WTC11 (cell line): Measurements from ENCODE around the gene METRNL. TPM values are rescaled to one million over a fixed set of nuclear protein-coding genes. Genes with fewer than 3 reads are reported as not detected.

ENCODE experiments used
- ATAC-seq: fragments of 200-7000 bp; cut with Tn5 transposase; 2 replicates; pipeline ENCODE4 v1.10.0; 2021; ENCODE audit warnings: mild to moderate bottlenecking, moderate library complexity
- CTCF ChIA-PET: fragments of 300-600 bp; sonication (Branson Sonifier 250); formaldehyde crosslinking; loops from one replicate; lab custom pipeline; 2021; ENCODE audit warnings: antibody characterized with exemption; lab: Charles Lee
- POLR2A ChIA-PET: fragments of 350-600 bp; sonication (Branson Sonifier 250); formaldehyde crosslinking; loops from one replicate; lab custom pipeline; 2021; ENCODE audit warnings: antibody characterized with exemption; lab: Charles Lee
- DNase-seq: peaks from one replicate; pipeline ENCODE4 v3.0.0; 2021; ENCODE audit warnings: low spot score
- H3K27ac Mint-ChIP-seq: 2 replicates; pipeline ENCODE4 v1.8.0; 2021; ENCODE audit warnings: mixed read lengths
- H3K27me3 Mint-ChIP-seq: 2 replicates; pipeline ENCODE4 v1.8.0; 2021; ENCODE audit warnings: low read depth, mild to moderate bottlenecking, moderate library complexity, mixed read lengths
- H3K36me3 Mint-ChIP-seq: 2 replicates; pipeline ENCODE4 v1.8.0; 2021; ENCODE audit warnings: mixed read lengths
- H3K4me1 Mint-ChIP-seq: 2 replicates; pipeline ENCODE4 v1.8.0; 2022; ENCODE audit warnings: mixed read lengths
- H3K4me3 Mint-ChIP-seq: 2 replicates; pipeline ENCODE4 v1.8.0; 2021; ENCODE audit warnings: mild to moderate bottlenecking, moderate library complexity, mixed read lengths
- H3K9me3 Mint-ChIP-seq: 2 replicates; pipeline ENCODE4 v1.8.0; 2021; ENCODE audit warnings: mixed read lengths
- EMX1 ChIP-seq: fragments of 250-450 bp; sonication (Bioruptor Pico); IDR thresholded peaks from 2 replicates; pipeline ENCODE4 v1.8.0; 2021; ENCODE audit warnings: mild to moderate bottlenecking
- ETV6 ChIP-seq: sonication (generic); formaldehyde crosslinking; IDR thresholded peaks from 2 replicates; pipeline ENCODE4 v1.8.1; 2022; ENCODE audit warnings: mild to moderate bottlenecking, missing genetic modification reagents
- FOXP1 ChIP-seq: sonication (generic); formaldehyde crosslinking; IDR thresholded peaks from 2 replicates; pipeline ENCODE4 v1.8.0; 2022; ENCODE audit warnings: missing genetic modification reagents, mild to moderate bottlenecking, moderate library complexity, borderline replicate concordance
- GRHL2 ChIP-seq: fragments of 250-450 bp; sonication (Bioruptor Pico); IDR thresholded peaks from 2 replicates; pipeline ENCODE4 v1.8.0; 2022; ENCODE audit warnings: mild to moderate bottlenecking, moderate library complexity; ENCODE audit not compliant: insufficient replicate concordance, severe bottlenecking
- HMGA2 ChIP-seq: fragments of 250-450 bp; sonication (Bioruptor Pico); IDR thresholded peaks from 2 replicates; pipeline ENCODE4 v1.4.0; 2021; ENCODE audit warnings: mild to moderate bottlenecking, moderate library complexity
- MYBL2 ChIP-seq: sonication (generic); formaldehyde crosslinking; IDR thresholded peaks from 2 replicates; pipeline ENCODE4 v1.8.1; 2023; ENCODE audit warnings: mild to moderate bottlenecking, moderate library complexity, missing genetic modification reagents
- NR3C1 ChIP-seq: sonication (generic); formaldehyde crosslinking; conservative IDR thresholded peaks from 2 replicates; pipeline ENCODE4 v1.8.1; 2023; ENCODE audit warnings: low read depth, mild to moderate bottlenecking, missing genetic modification reagents
- TP53 ChIP-seq: sonication (generic); formaldehyde crosslinking; IDR thresholded peaks from 2 replicates; pipeline ENCODE4 v1.8.1; 2023; ENCODE audit warnings: mild to moderate bottlenecking, missing genetic modification reagents
- total RNA-seq: library from RNA; stranded (reverse); gene quantifications from 3 replicates; pipeline ENCODE4 v1.2.3, GENCODE V29; 2021
- TF ChIP-seq, protein P1 (sequence below): sonication (generic); formaldehyde crosslinking; IDR thresholded peaks from 2 replicates; pipeline ENCODE4 v1.8.0; 2022; ENCODE audit warnings: mild to moderate bottlenecking, missing genetic modification reagents
- TF ChIP-seq, protein P2 (sequence below): fragments of 200-600 bp; IDR thresholded peaks from 2 replicates; pipeline ENCODE4 v1.8.0; 2022; ENCODE audit warnings: antibody characterized with exemption
- TF ChIP-seq, protein P3 (sequence below): sonication (generic); formaldehyde crosslinking; IDR thresholded peaks from 2 replicates; pipeline ENCODE4 v1.8.1; 2022; ENCODE audit warnings: missing genetic modification reagents, borderline replicate concordance
- TF ChIP-seq, protein P4 (sequence below): sonication (generic); formaldehyde crosslinking; IDR thresholded peaks from 2 replicates; pipeline ENCODE4 v1.8.0; 2023; ENCODE audit warnings: mild to moderate bottlenecking, missing genetic modification reagents
- TF ChIP-seq, protein P5 (sequence below): sonication (generic); formaldehyde crosslinking; IDR thresholded peaks from 2 replicates; pipeline ENCODE4 v1.8.1; 2022; ENCODE audit warnings: mild to moderate bottlenecking, moderate library complexity, missing genetic modification reagents
- TF ChIP-seq, protein P6 (sequence below): sonication (generic); formaldehyde crosslinking; IDR thresholded peaks from 2 replicates; pipeline ENCODE4 v1.8.1; 2023; ENCODE audit warnings: mild to moderate bottlenecking, moderate library complexity, missing genetic modification reagents

The METRNL gene
- total RNA-seq, 1 experiment from 2014 or later: 27.7 TPM

DNA sequence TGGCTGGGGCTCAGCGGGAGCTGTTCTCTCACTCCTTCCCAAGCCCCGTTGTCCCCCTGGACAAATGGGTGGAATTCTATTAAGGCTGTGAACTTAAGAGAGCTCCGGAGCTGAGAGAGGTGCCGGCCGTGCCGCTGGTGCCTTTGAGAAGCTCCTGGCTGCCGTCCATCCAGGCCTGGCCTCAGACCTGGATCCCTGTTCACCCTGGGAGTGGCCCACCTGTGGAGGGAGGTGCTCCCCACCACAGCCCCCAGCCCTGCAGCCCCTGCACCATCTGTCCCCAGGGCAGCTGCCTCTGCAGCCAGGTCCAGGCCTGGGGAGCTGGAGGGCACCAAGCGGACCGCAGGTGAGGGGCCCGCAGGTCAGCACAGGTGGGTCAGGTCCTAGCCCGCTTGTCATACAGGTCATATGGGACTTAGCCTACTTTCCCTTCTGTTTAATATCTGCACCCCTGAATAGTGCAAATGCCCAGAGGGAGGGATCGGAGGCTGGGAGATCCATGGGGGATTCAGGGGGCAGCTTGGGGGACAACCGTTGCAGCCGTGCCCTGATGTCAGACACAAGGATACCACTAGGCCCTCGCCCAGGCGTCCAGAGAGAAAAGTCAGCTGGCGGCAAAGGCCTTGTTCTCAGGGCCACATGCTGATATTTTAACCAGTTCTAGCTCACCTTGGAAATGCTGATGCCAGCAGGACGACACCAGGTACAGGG, 15.2 kb upstream of the METRNL start:
- no peaks in the 10 kb centered on the region for H3K4me1 Mint-ChIP-seq
- ChIA-PET CTCF (no interaction called here), POLR2A (no interaction called here)
- H3K27ac Mint-ChIP-seq: no peak overlapping the region
- H3K36me3 Mint-ChIP-seq: no peaks in the 10 kb centered on the region
- DNase-seq: no peak
- H3K4me3 Mint-ChIP-seq: no peak overlapping the region
- no peaks in the 10 kb centered on the region for H3K9me3 Mint-ChIP-seq
- H3K27me3 Mint-ChIP-seq: no peaks in the 10 kb centered on the region
- no peak for ATAC-seq
- TF ChIP-seq, protein P1, sequence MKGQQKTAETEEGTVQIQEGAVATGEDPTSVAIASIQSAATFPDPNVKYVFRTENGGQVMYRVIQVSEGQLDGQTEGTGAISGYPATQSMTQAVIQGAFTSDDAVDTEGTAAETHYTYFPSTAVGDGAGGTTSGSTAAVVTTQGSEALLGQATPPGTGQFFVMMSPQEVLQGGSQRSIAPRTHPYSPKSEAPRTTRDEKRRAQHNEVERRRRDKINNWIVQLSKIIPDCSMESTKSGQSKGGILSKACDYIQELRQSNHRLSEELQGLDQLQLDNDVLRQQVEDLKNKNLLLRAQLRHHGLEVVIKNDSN: no peak
- TF ChIP-seq, protein P2, sequence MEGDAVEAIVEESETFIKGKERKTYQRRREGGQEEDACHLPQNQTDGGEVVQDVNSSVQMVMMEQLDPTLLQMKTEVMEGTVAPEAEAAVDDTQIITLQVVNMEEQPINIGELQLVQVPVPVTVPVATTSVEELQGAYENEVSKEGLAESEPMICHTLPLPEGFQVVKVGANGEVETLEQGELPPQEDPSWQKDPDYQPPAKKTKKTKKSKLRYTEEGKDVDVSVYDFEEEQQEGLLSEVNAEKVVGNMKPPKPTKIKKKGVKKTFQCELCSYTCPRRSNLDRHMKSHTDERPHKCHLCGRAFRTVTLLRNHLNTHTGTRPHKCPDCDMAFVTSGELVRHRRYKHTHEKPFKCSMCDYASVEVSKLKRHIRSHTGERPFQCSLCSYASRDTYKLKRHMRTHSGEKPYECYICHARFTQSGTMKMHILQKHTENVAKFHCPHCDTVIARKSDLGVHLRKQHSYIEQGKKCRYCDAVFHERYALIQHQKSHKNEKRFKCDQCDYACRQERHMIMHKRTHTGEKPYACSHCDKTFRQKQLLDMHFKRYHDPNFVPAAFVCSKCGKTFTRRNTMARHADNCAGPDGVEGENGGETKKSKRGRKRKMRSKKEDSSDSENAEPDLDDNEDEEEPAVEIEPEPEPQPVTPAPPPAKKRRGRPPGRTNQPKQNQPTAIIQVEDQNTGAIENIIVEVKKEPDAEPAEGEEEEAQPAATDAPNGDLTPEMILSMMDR: no peak
- TF ChIP-seq ETV6 (CRISPR knock-in tag) (no peak), MYBL2 (CRISPR knock-in tag) (no peak), EMX1 (CRISPR knock-in tag) (no peak), HMGA2 (CRISPR knock-in tag) (no peak), NR3C1 (no peak), GRHL2 (CRISPR knock-in tag) (no peak), TP53 (no peak), FOXP1 (CRISPR knock-in tag) (no peak)
- TF ChIP-seq, protein P3, sequence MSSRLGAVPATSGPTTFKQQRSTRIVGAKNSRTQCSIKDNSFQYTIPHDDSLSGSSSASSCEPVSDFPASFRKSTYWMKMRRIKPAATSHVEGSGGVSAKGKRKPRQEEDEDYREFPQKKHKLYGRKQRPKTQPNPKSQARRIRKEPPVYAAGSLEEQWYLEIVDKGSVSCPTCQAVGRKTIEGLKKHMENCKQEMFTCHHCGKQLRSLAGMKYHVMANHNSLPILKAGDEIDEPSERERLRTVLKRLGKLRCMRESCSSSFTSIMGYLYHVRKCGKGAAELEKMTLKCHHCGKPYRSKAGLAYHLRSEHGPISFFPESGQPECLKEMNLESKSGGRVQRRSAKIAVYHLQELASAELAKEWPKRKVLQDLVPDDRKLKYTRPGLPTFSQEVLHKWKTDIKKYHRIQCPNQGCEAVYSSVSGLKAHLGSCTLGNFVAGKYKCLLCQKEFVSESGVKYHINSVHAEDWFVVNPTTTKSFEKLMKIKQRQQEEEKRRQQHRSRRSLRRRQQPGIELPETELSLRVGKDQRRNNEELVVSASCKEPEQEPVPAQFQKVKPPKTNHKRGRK: no peak
- TF ChIP-seq, protein P4, sequence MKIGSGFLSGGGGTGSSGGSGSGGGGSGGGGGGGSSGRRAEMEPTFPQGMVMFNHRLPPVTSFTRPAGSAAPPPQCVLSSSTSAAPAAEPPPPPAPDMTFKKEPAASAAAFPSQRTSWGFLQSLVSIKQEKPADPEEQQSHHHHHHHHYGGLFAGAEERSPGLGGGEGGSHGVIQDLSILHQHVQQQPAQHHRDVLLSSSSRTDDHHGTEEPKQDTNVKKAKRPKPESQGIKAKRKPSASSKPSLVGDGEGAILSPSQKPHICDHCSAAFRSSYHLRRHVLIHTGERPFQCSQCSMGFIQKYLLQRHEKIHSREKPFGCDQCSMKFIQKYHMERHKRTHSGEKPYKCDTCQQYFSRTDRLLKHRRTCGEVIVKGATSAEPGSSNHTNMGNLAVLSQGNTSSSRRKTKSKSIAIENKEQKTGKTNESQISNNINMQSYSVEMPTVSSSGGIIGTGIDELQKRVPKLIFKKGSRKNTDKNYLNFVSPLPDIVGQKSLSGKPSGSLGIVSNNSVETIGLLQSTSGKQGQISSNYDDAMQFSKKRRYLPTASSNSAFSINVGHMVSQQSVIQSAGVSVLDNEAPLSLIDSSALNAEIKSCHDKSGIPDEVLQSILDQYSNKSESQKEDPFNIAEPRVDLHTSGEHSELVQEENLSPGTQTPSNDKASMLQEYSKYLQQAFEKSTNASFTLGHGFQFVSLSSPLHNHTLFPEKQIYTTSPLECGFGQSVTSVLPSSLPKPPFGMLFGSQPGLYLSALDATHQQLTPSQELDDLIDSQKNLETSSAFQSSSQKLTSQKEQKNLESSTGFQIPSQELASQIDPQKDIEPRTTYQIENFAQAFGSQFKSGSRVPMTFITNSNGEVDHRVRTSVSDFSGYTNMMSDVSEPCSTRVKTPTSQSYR: no peak
- TF ChIP-seq, protein P5, sequence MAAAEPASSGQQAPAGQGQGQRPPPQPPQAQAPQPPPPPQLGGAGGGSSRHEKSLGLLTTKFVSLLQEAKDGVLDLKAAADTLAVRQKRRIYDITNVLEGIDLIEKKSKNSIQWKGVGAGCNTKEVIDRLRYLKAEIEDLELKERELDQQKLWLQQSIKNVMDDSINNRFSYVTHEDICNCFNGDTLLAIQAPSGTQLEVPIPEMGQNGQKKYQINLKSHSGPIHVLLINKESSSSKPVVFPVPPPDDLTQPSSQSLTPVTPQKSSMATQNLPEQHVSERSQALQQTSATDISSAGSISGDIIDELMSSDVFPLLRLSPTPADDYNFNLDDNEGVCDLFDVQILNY: no peak
- TF ChIP-seq, protein P6, sequence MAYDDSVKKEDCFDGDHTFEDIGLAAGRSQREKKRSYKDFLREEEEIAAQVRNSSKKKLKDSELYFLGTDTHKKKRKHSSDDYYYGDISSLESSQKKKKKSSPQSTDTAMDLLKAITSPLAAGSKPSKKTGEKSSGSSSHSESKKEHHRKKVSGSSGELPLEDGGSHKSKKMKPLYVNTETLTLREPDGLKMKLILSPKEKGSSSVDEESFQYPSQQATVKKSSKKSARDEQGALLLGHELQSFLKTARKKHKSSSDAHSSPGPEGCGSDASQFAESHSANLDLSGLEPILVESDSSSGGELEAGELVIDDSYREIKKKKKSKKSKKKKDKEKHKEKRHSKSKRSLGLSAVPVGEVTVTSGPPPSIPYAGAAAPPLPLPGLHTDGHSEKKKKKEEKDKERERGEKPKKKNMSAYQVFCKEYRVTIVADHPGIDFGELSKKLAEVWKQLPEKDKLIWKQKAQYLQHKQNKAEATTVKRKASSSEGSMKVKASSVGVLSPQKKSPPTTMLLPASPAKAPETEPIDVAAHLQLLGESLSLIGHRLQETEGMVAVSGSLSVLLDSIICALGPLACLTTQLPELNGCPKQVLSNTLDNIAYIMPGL (CRISPR knock-in tag): no peak
